ENCODE results near the gene CD84.
"Not testable (repeated sequence)": the region's sequence is repeated elsewhere in the genome, so short reads cannot be mapped to it uniquely, and the experiment has no call there.

Gene CD84

GRCh38 chr1:160500321-160500990 lies 78.8 kb downstream of the CD84 start:
- DNase-seq = no peak

DNA sequence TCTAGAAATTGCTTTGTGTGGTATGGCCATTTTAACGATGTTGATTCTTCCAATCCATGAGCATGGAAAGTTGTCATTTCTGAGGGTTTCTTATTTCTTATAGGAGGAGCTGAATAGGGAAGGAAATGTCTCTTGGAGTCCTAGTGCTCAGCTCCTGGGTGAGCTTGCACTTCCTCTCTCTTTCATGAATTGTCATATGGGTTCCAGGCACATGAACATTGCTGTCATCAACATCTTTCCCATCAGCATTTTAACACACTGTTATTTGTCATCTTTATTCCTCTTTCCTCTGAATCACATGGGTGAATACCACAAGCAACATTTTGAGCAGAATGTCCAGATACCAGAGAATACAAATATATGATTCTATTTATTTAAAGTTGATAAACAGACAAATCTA lies 79.7 kb downstream of the CD84 start:
- no peak for DNase-seq

GRCh38 chr1:160498301-160499065 lies 80.8 kb downstream of the CD84 start:
- DNase-seq = not testable (repeated sequence)

GRCh38 chr1:160496334-160496733 lies 83.0 kb downstream of the CD84 start:
- DNase-seq = no peak

GRCh38 chr1:160494620-160495019 lies 84.7 kb downstream of the CD84 start:
- no peak for DNase-seq

DNA sequence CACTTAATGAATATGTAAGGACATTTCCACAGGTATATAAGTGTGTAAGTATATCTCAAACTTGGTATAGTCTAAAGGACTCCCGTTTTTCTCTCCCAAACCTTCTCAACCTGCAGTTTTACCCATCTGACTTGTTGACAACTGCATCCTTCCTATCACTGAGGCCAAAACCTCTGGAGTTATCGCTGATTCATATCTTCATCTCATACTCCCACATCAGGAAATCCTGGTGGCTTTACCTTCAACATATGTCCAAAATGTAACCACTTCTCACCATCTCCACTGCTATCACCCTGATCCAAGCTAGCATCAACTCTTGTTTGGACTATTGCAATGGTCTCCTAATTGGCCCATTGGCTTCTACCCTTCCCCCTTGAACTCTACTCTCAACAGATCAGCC lies 86.7 kb downstream of the CD84 start:
- DNase-seq = no peak

DNA sequence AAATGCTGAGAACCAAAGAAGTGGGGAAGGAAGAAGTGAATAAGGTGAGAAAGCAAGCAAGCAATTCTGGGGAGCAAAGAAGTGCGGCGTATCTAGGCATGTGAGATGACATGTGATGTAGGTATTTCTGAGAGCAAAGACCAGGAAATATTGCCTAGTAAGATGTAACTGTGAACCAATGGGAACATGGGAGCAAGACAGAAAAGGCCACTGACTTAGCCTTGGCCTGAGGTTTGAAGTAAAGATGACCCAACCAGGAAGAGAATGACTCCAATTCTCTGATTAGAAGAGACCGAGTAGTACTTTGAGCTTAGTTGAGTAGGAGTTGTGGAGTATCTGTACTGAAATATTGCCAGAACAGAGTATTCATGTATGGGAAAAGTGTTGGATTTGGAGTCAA lies 87.3 kb downstream of the CD84 start:
- no peak for DNase-seq

All from NCI-H510A (cell line).